GM18519 (cell line): ENCODE results near the gene CPED1.
"Not testable (repeated sequence)": the region's sequence is repeated elsewhere in the genome, so short reads cannot be mapped to it uniquely, and the experiment has no call there.

Experiments used
- ATAC-seq: cut with Tn5 transposase; IDR thresholded peaks from one replicate; pipeline ENCODE4 v1.9.1; 2021; ENCODE audit warnings: mild to moderate bottlenecking, moderate library complexity; ENCODE audit not compliant: unreplicated experiment, low FRiP score

CPED1 gene

GRCh38 chr7:121036776-121037175 is 48.3 kb downstream of the CPED1 start:
- ATAC-seq: not testable (repeated sequence)

- ATAC-seq: not testable (repeated sequence)
These were observed 48.8 kb downstream of the CPED1 start for GRCh38 chr7:121037329-121037728.

GRCh38 chr7:121037957-121038716 is 49.6 kb downstream of the CPED1 start:
- no peak for ATAC-seq

GRCh38 chr7:121038717-121039509 is 50.4 kb downstream of the CPED1 start:
- ATAC-seq: no peak

- ATAC-seq: no peak
These were observed 51.0 kb downstream of the CPED1 start for GRCh38 chr7:121039510-121039822.

- no peak for ATAC-seq
These were observed 51.5 kb downstream of the CPED1 start for GRCh38 chr7:121039994-121040393.

- no peak for ATAC-seq
These were observed 53.1 kb downstream of the CPED1 start for GRCh38 chr7:121041516-121042148.

- ATAC-seq: no peak
These were observed 53.7 kb downstream of the CPED1 start for GRCh38 chr7:121042195-121042594.

- no peak for ATAC-seq
These were observed 54.4 kb downstream of the CPED1 start for GRCh38 chr7:121042899-121043298.

GRCh38 chr7:121043314-121044234 is 55.1 kb downstream of the CPED1 start:
- ATAC-seq: no peak

GRCh38 chr7:121045090-121045489 is 56.6 kb downstream of the CPED1 start:
- no peak for ATAC-seq

GRCh38 chr7:121046009-121046408 is 57.5 kb downstream of the CPED1 start:
- no peak for ATAC-seq

GRCh38 chr7:121046893-121047468 is 58.5 kb downstream of the CPED1 start:
- no peak for ATAC-seq

GRCh38 chr7:121048195-121048594 is 59.7 kb downstream of the CPED1 start:
- no peak for ATAC-seq

- ATAC-seq: no peak
These were observed 60.7 kb downstream of the CPED1 start for GRCh38 chr7:121049028-121049791.

- ATAC-seq: no peak
These were observed 61.4 kb downstream of the CPED1 start for GRCh38 chr7:121049897-121050296.

- ATAC-seq: no peak
These were observed 64.7 kb downstream of the CPED1 start for GRCh38 chr7:121053219-121053618.

- no peak for ATAC-seq
These were observed 66.4 kb downstream of the CPED1 start for GRCh38 chr7:121054925-121055324.

- ATAC-seq: no peak
These were observed 69.4 kb downstream of the CPED1 start for GRCh38 chr7:121057878-121058277.
